ENCODE measurements around the gene SERPINB1. TPM values are rescaled to one million over a fixed set of nuclear protein-coding genes. Genes with fewer than 3 reads are reported as not detected.

Gene SERPINB1
- total RNA-seq, 1 experiment from 2014 or later: 0.22 TPM

DNA sequence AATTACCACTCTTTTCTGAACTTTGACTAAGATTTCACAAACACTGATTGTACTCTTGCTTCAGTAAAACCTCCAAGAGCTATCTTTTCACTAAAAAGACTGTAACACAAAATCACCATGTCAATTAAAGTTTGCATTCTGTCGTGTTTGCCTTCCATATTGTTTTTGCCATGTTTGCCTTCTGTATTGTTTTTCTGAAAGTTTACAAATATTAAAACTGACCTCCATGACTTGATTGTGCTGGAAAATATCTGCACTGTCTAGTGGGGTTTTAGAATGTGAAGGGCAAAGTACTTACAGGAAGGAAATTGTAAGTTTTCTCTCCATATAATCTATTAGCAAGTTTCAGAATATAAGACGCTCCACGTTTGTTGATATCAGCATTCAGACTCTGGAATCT, 3.4 kb downstream of the SERPINB1 start:
- Histone ChIP-seq H4K20me1 (ENCODE audit: insufficient read depth, low read depth, low read length) (no peaks in the 10 kb centered on the region), H3K36me3 (ENCODE audit: insufficient read depth, low read length) (no peaks in the 10 kb centered on the region)

DNA sequence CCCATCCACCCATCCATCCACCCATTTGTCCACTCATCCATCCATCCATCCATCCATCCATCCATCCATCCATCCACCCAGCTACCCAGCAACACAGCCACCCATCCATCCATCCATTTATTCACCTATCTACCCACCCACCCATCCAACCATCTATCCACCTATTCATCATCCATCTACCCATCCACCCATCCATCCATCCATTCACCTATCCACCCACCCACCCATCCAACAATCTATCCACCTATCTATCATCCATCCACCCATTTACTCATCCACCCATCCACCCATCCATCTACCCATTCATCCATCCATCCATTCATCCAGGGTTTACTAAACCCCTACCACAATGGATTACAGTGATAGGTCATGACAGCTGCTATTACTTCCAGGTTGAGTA, 7.4 kb downstream of the SERPINB1 start:
- H3K4me3 ChIP-seq (ENCODE audit: low read length): no peak overlapping the region
- no peaks in the 10 kb centered on the region for H3K4me1 ChIP-seq (ENCODE audit: low read length)
- H3K27ac ChIP-seq (ENCODE audit: low read length): no peak overlapping the region
- no peaks in the 10 kb centered on the region for H3K79me2 ChIP-seq (ENCODE audit: low read length)
- no peaks in the 10 kb centered on the region for H3K27me3 ChIP-seq (ENCODE audit: low read length)
- H3K9me2 ChIP-seq (replicated peaks; ENCODE audit: insufficient read depth, low read length): no peaks in the 10 kb centered on the region
- H3K36me3 ChIP-seq (ENCODE audit: insufficient read depth, low read length): no peaks in the 10 kb centered on the region
- H3K9ac ChIP-seq (ENCODE audit: low read length): no peak overlapping the region
- H2AFZ ChIP-seq (ENCODE audit: low read length): no peak overlapping the region
- DNase-seq: no peak
- no peaks in the 10 kb centered on the region for H4K20me1 ChIP-seq (ENCODE audit: insufficient read depth, low read depth, low read length)
- no peaks in the 10 kb centered on the region for H3K9me3 ChIP-seq (ENCODE audit: low read length)
- H3K4me2 ChIP-seq (ENCODE audit: low read depth, low read length, poor library complexity, severe bottlenecking): no peak overlapping the region

More for the DNA sequence above, 3.4 kb downstream of the SERPINB1 start:
- Histone ChIP-seq H3K79me2 (ENCODE audit: low read length) (no peaks in the 10 kb centered on the region), H3K27ac (ENCODE audit: low read length) (no peak overlapping the region), H2AFZ (ENCODE audit: low read length) (no peak overlapping the region), H3K9me2 (replicated peaks; ENCODE audit: insufficient read depth, low read length) (no peaks in the 10 kb centered on the region), H3K9ac (ENCODE audit: low read length) (no peak overlapping the region), H3K4me2 (ENCODE audit: low read depth, low read length, poor library complexity, severe bottlenecking) (no peak overlapping the region), H3K4me3 (ENCODE audit: low read length) (no peak overlapping the region), H3K9me3 (ENCODE audit: low read length) (no peaks in the 10 kb centered on the region), H3K4me1 (ENCODE audit: low read length) (peaks cover 6% of the 10 kb centered on the region; the same call in 1 of the 2 replicates), H3K27me3 (ENCODE audit: low read length) (no peaks in the 10 kb centered on the region)
- no peak for DNase-seq

DNA sequence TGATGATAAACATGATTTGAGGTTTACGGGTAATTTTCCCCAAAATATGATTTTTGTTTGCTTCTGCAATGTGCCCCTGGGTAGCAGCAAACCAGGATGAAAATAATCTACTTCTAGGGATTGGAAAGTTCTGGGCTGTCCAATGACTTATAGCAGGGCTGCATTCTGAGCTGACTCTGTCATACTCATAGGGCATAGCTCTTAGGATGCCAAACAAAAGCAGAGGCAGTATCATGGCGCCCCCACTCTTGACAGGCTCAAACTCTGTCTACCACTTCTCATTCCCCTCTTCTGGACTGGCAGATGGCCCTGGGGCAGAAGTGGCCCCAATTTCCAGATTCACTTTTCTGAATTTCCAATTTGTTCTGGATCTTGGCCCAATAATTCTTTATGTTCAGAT, 10.3 kb downstream of the SERPINB1 start:
- no peak overlapping the region for H2AFZ ChIP-seq (ENCODE audit: low read length)
- H3K4me3 ChIP-seq (ENCODE audit: low read length): no peak overlapping the region
- H3K9me2 ChIP-seq (replicated peaks; ENCODE audit: insufficient read depth, low read length): no peaks in the 10 kb centered on the region
- DNase-seq: no peak
- H3K79me2 ChIP-seq (ENCODE audit: low read length): no peaks in the 10 kb centered on the region
- no peaks in the 10 kb centered on the region for H3K27me3 ChIP-seq (ENCODE audit: low read length)
- H3K4me1 ChIP-seq (ENCODE audit: low read length): no peaks in the 10 kb centered on the region
- H3K9ac ChIP-seq (ENCODE audit: low read length): no peak overlapping the region
- H3K36me3 ChIP-seq (ENCODE audit: insufficient read depth, low read length): no peaks in the 10 kb centered on the region
- H3K9me3 ChIP-seq (ENCODE audit: low read length): no peaks in the 10 kb centered on the region
- H3K4me2 ChIP-seq (ENCODE audit: low read depth, low read length, poor library complexity, severe bottlenecking): no peak overlapping the region
- no peaks in the 10 kb centered on the region for H4K20me1 ChIP-seq (ENCODE audit: insufficient read depth, low read depth, low read length)
- no peak overlapping the region for H3K27ac ChIP-seq (ENCODE audit: low read length)

DNA sequence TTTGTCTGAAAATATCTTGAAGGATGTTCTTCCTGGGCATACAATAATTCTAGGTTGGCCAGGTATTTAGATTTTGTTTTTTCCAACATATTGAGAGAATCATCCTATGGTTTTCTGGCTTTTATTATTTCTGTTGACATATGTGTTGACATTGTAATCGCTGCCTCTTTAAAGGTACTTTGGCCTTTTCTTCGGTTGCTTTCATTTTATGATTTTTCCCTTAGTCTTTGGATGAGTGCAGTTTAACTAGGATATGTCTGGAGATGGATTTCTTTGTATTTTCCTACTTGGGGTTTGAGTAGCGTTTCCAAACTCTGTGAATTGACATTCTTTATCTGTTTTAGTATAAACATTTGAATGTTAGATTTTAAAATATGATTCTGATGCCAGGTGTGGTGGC, 11.5 kb downstream of the SERPINB1 start:
- Histone ChIP-seq H3K27me3 (ENCODE audit: low read length) (no peaks in the 10 kb centered on the region), H3K4me1 (ENCODE audit: low read length) (no peaks in the 10 kb centered on the region), H3K9me2 (replicated peaks; ENCODE audit: insufficient read depth, low read length) (no peaks in the 10 kb centered on the region), H3K79me2 (ENCODE audit: low read length) (no peaks in the 10 kb centered on the region), H3K9ac (ENCODE audit: low read length) (no peak overlapping the region), H3K4me3 (ENCODE audit: low read length) (no peak overlapping the region), H3K4me2 (ENCODE audit: low read depth, low read length, poor library complexity, severe bottlenecking) (no peak overlapping the region), H2AFZ (ENCODE audit: low read length) (no peak overlapping the region), H4K20me1 (ENCODE audit: insufficient read depth, low read depth, low read length) (no peaks in the 10 kb centered on the region), H3K36me3 (ENCODE audit: insufficient read depth, low read length) (no peaks in the 10 kb centered on the region), H3K9me3 (ENCODE audit: low read length) (no peaks in the 10 kb centered on the region), H3K27ac (ENCODE audit: low read length) (no peak overlapping the region)
- no peak for DNase-seq

DNA sequence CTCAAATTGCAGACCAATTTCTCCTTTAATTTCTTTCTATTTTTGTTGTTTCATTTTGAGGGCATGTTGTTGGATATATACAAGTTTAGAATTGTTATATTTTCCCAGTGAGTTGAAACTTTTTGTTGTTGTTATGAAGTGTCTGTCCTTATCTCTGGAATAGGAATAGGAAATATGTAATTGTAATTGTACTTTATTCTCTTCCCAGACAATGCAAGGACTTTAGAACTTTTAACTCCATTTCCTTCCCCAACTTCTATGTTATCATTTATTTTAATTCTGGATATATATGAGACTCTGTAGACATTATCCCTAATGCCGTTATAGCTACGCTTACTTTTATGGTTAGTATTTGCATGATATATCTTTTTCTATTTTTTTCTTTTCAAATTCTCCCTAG, 12.4 kb downstream of the SERPINB1 start:
- H3K27ac ChIP-seq (ENCODE audit: low read length): no peak overlapping the region
- H3K79me2 ChIP-seq (ENCODE audit: low read length): no peaks in the 10 kb centered on the region
- no peak for DNase-seq
- no peaks in the 10 kb centered on the region for H3K9me3 ChIP-seq (ENCODE audit: low read length)
- H4K20me1 ChIP-seq (ENCODE audit: insufficient read depth, low read depth, low read length): 0 out of 2 replicates have a peak, but pooled peaks cover 1% of the 10 kb centered on the region
- H3K27me3 ChIP-seq (ENCODE audit: low read length): no peaks in the 10 kb centered on the region
- no peaks in the 10 kb centered on the region for H3K4me1 ChIP-seq (ENCODE audit: low read length)
- no peaks in the 10 kb centered on the region for H3K9me2 ChIP-seq (replicated peaks; ENCODE audit: insufficient read depth, low read length)
- H3K4me2 ChIP-seq (ENCODE audit: low read depth, low read length, poor library complexity, severe bottlenecking): no peak overlapping the region
- no peak overlapping the region for H2AFZ ChIP-seq (ENCODE audit: low read length)
- H3K36me3 ChIP-seq (ENCODE audit: insufficient read depth, low read length): no peaks in the 10 kb centered on the region
- no peak overlapping the region for H3K4me3 ChIP-seq (ENCODE audit: low read length)
- H3K9ac ChIP-seq (ENCODE audit: low read length): no peak overlapping the region

DNA sequence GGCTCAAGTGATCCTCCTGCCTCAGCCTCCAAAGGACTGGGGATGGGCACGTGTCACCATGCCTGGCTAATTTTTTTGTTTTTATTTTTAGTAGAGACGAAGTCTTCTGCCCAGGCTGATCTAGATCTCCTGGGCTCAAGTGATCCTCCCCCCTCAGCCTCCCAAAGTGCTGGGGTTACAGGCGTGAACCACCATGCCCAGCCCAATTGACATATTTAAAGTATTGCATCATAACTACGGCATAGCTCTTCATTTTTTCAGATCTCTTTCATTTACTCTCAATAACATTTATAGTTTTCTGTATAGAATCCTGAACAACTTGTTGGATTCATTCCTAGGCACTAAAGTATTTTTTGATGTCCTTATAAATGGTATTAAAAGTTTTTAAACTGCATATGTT, 13.0 kb downstream of the SERPINB1 start:
- H3K4me3 ChIP-seq (ENCODE audit: low read length): no peak overlapping the region
- DNase-seq: no peak
- no peak overlapping the region for H3K9ac ChIP-seq (ENCODE audit: low read length)
- no peak overlapping the region for H3K4me2 ChIP-seq (ENCODE audit: low read depth, low read length, poor library complexity, severe bottlenecking)
- no peak overlapping the region for H2AFZ ChIP-seq (ENCODE audit: low read length)
- no peaks in the 10 kb centered on the region for H3K27me3 ChIP-seq (ENCODE audit: low read length)
- H3K4me1 ChIP-seq (ENCODE audit: low read length): no peaks in the 10 kb centered on the region
- no peak overlapping the region for H3K27ac ChIP-seq (ENCODE audit: low read length)
- no peaks in the 10 kb centered on the region for H3K79me2 ChIP-seq (ENCODE audit: low read length)
- H4K20me1 ChIP-seq (ENCODE audit: insufficient read depth, low read depth, low read length): 0 out of 2 replicates have a peak, but pooled peaks cover 2% of the 10 kb centered on the region
- H3K36me3 ChIP-seq (ENCODE audit: insufficient read depth, low read length): no peaks in the 10 kb centered on the region
- H3K9me2 ChIP-seq (replicated peaks; ENCODE audit: insufficient read depth, low read length): no peaks in the 10 kb centered on the region
- H3K9me3 ChIP-seq (ENCODE audit: low read length): no peaks in the 10 kb centered on the region

DNA sequence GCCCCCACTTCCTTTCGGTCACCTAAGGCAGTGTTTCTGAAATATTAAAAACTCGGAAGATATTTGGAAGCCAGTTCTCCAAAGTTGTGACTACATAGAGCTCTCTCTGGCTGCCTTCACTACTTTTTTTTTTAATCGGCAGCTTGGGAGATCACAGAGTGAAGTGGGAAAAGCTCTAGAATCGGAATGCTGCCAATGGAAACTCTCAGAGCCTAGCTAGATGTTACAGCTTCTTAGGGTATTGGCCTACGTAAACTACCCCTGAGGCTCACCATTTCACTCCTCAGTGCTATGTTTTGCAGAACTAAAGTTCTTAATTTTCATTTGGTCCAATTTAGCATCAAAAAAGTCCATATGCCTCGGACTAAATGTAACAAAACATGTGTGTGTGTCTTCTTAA, 14.5 kb downstream of the SERPINB1 start:
- no peak overlapping the region for H2AFZ ChIP-seq (ENCODE audit: low read length)
- no peaks in the 10 kb centered on the region for H3K36me3 ChIP-seq (ENCODE audit: insufficient read depth, low read length)
- no peak overlapping the region for H3K4me3 ChIP-seq (ENCODE audit: low read length)
- DNase-seq: no peak
- no peaks in the 10 kb centered on the region for H3K4me1 ChIP-seq (ENCODE audit: low read length)
- H3K9me2 ChIP-seq (replicated peaks; ENCODE audit: insufficient read depth, low read length): no peaks in the 10 kb centered on the region
- H3K9ac ChIP-seq (ENCODE audit: low read length): no peak overlapping the region
- no peaks in the 10 kb centered on the region for H3K79me2 ChIP-seq (ENCODE audit: low read length)
- no peaks in the 10 kb centered on the region for H3K9me3 ChIP-seq (ENCODE audit: low read length)
- no peaks in the 10 kb centered on the region for H3K27me3 ChIP-seq (ENCODE audit: low read length)
- H4K20me1 ChIP-seq (ENCODE audit: insufficient read depth, low read depth, low read length): 0 out of 2 replicates have a peak, but pooled peaks cover 2% of the 10 kb centered on the region
- no peak overlapping the region for H3K27ac ChIP-seq (ENCODE audit: low read length)
- H3K4me2 ChIP-seq (ENCODE audit: low read depth, low read length, poor library complexity, severe bottlenecking): no peak overlapping the region

DNA sequence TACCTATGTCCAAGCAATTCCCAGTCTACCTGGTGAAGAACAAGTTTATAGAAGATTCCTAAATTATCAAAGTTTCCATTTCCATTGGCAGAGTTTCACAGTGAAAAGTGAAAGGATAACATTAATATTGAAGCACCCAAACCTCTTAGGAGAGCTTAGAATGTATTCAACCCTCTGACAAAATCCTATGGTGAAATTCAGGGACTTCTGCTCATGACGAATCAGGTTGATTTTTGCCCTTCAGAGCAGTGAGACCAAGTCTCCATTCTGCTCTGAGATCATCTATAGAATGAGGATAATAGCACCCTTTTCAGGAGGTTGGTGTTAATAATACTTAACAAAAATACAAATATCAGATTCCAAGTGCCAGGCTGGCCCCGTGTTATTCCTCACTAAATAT, 15.5 kb downstream of the SERPINB1 start:
- Histone ChIP-seq H3K9me2 (replicated peaks; ENCODE audit: insufficient read depth, low read length) (no peaks in the 10 kb centered on the region), H3K36me3 (ENCODE audit: insufficient read depth, low read length) (no peaks in the 10 kb centered on the region), H3K79me2 (ENCODE audit: low read length) (no peaks in the 10 kb centered on the region), H3K4me1 (ENCODE audit: low read length) (no peaks in the 10 kb centered on the region), H3K27ac (ENCODE audit: low read length) (no peak overlapping the region), H3K4me3 (ENCODE audit: low read length) (no peak overlapping the region), H3K4me2 (ENCODE audit: low read depth, low read length, poor library complexity, severe bottlenecking) (no peak overlapping the region), H3K9me3 (ENCODE audit: low read length) (no peaks in the 10 kb centered on the region), H3K27me3 (ENCODE audit: low read length) (no peaks in the 10 kb centered on the region), H4K20me1 (ENCODE audit: insufficient read depth, low read depth, low read length) (0 out of 2 replicates have a peak, but pooled peaks cover 2% of the 10 kb centered on the region), H2AFZ (ENCODE audit: low read length) (no peak overlapping the region), H3K9ac (ENCODE audit: low read length) (no peak overlapping the region)
- DNase-seq: no peak

Data from Karpas-422 (cell line).